Neural progenitor cell (in vitro differentiated cells): ENCODE measurements around the gene GASK1A. TPM values are rescaled to one million over a fixed set of nuclear protein-coding genes. Genes with fewer than 3 reads are reported as not detected.
A peak's percentile ranks its signal among the peaks of the same experiment; 100 is the strongest.

ENCODE experiments used
- DNase-seq: peaks from one replicate; pipeline ENCODE4 v3.0.0-alpha.2; 2016; ENCODE audit warnings: low spot score
- H2AFZ ChIP-seq: fragments of 200-600 bp; sonication (generic); replicated peaks from 2 replicates; pipeline ENCODE4 v1.6.1; 2016; ENCODE audit warnings: antibody characterized with exemption
- H3F3A ChIP-seq: fragments of 200-600 bp; sonication (generic); 2 replicates; pipeline ENCODE4 v1.6.1; 2016; ENCODE audit warnings: antibody characterized with exemption, low read depth
- H3K27ac ChIP-seq: fragments of 200-600 bp; sonication (generic); 2 replicates; pipeline ENCODE4 v1.5.1; 2016; ENCODE audit warnings: mild to moderate bottlenecking
- H3K27me3 ChIP-seq: fragments of 200-600 bp; sonication (generic); 2 replicates; pipeline ENCODE4 v1.6.1; 2016; ENCODE audit warnings: mild to moderate bottlenecking, moderate library complexity
- H3K36me3 ChIP-seq: fragments of 200-600 bp; sonication (generic); 2 replicates; pipeline ENCODE4 v1.5.1; 2016
- H3K4me1 ChIP-seq: fragments of 200-600 bp; sonication (generic); 2 replicates; pipeline ENCODE4 v1.6.1; 2016; ENCODE audit warnings: mixed run types
- H3K4me2 ChIP-seq: fragments of 200-600 bp; sonication (generic); 2 replicates; pipeline ENCODE4 v1.6.1; 2016
- H3K4me3 ChIP-seq: fragments of 200-600 bp; sonication (generic); 2 replicates; pipeline ENCODE4 v1.5.1; 2016
- H3K79me2 ChIP-seq: fragments of 200-600 bp; sonication (generic); 2 replicates; pipeline ENCODE4 v1.6.1; 2016; ENCODE audit warnings: low read depth
- H3K9ac ChIP-seq: fragments of 200-600 bp; sonication (generic); 2 replicates; pipeline ENCODE4 v1.6.1; 2016
- H3K9me3 ChIP-seq: fragments of 200-600 bp; sonication (generic); 2 replicates; pipeline ENCODE4 v1.5.1; 2016; ENCODE audit warnings: low read depth
- H4K20me1 ChIP-seq: fragments of 200-600 bp; sonication (generic); 2 replicates; pipeline ENCODE4 v1.6.1; 2016; ENCODE audit warnings: low read depth
- H3K27ac Mint-ChIP-seq: 3 replicates; pipeline ENCODE4 v1.8.0; 2021; ENCODE audit warnings: mixed read lengths
- H3K27me3 Mint-ChIP-seq: 2 replicates; pipeline ENCODE4 v1.8.0; 2022; ENCODE audit warnings: low read depth, mild to moderate bottlenecking, inconsistent platforms, moderate library complexity, mixed read lengths; ENCODE audit not compliant: insufficient read depth
- H3K36me3 Mint-ChIP-seq: 3 replicates; pipeline ENCODE4 v1.8.0; 2021; ENCODE audit warnings: mixed read lengths
- H3K4me1 Mint-ChIP-seq: 3 replicates; pipeline ENCODE4 v1.8.0; 2021; ENCODE audit warnings: mixed read lengths
- H3K4me3 Mint-ChIP-seq: 3 replicates; pipeline ENCODE4 v1.8.0; 2021; ENCODE audit warnings: mild to moderate bottlenecking, moderate library complexity, mixed read lengths
- H3K9me3 Mint-ChIP-seq: 3 replicates; pipeline ENCODE4 v1.8.0; 2020; ENCODE audit warnings: mixed read lengths
- EZH2 ChIP-seq: fragments of 200-600 bp; sonication (generic); IDR thresholded peaks from 2 replicates; pipeline ENCODE4 v1.6.1; 2017; ENCODE audit warnings: antibody characterized with exemption, mild to moderate bottlenecking, moderate library complexity
- EZH2phosphoT487 ChIP-seq: fragments of 200-600 bp; sonication (generic); IDR thresholded peaks from 2 replicates; pipeline ENCODE4 v1.6.1; 2017; ENCODE audit warnings: antibody characterized with exemption
- total RNA-seq: library from RNA; depleted of rRNA; stranded (reverse); fragments of >200 nt; gene quantifications from 2 replicates; pipeline ENCODE4 v1.2.3, GENCODE V29; 2015; ENCODE audit warnings: low replicate concordance
- TF ChIP-seq, protein P1 (sequence below): fragments of 200-600 bp; sonication (generic); IDR thresholded peaks from 2 replicates; pipeline ENCODE4 v1.5.1; 2017; ENCODE audit warnings: antibody characterized with exemption, mild to moderate bottlenecking

Gene GASK1A
- total RNA-seq, 1 donor from 2014 or later, result 3.9 TPM

DNA sequence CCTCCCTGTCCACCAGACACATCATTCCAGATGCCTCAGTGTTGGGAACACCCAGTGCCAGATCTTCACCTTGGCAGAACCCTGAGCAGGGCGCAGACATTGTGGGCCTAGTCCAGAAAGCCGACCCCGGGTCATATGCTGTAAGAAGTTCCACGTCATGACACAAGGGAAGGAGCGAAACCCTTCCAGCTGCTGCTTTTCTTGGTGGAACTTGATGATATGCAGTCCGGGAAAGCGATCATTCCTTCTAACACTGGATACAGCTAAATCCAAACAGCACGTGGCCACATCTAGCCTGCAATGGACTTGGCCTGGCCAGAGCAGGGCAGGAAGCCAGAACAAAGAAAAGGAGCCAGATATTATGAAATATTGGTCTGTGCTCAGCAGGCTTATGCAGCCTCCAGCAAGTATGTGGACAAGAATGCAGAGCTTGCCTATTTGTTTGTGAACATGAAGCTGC is 22.0 kb downstream of the GASK1A start:
- H3K4me1 ChIP-seq, result no peaks in the 10 kb centered on the region
- TF ChIP-seq, protein P1, sequence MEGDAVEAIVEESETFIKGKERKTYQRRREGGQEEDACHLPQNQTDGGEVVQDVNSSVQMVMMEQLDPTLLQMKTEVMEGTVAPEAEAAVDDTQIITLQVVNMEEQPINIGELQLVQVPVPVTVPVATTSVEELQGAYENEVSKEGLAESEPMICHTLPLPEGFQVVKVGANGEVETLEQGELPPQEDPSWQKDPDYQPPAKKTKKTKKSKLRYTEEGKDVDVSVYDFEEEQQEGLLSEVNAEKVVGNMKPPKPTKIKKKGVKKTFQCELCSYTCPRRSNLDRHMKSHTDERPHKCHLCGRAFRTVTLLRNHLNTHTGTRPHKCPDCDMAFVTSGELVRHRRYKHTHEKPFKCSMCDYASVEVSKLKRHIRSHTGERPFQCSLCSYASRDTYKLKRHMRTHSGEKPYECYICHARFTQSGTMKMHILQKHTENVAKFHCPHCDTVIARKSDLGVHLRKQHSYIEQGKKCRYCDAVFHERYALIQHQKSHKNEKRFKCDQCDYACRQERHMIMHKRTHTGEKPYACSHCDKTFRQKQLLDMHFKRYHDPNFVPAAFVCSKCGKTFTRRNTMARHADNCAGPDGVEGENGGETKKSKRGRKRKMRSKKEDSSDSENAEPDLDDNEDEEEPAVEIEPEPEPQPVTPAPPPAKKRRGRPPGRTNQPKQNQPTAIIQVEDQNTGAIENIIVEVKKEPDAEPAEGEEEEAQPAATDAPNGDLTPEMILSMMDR, result no peak
- TF ChIP-seq EZH2 (no peak), EZH2phosphoT487 (no peak)
- H3K27ac ChIP-seq, result no peak overlapping the region
- H3K4me3 ChIP-seq, result no peak overlapping the region
- Mint-ChIP-seq H3K27me3 (peaks cover 2% of the 10 kb centered on the region), H3K9me3 (no peaks in the 10 kb centered on the region), H3K4me1 (peaks cover 4% of the 10 kb centered on the region), H3K36me3 (no peaks in the 10 kb centered on the region), H3K4me3 (no peak overlapping the region), H3K27ac (peak overlapping the region; percentile 37)
- H3K4me2 ChIP-seq, result no peak overlapping the region
- H3F3A ChIP-seq, result no peaks in the 10 kb centered on the region
- no peak overlapping the region for H3K9ac ChIP-seq
- H3K36me3 ChIP-seq, result no peaks in the 10 kb centered on the region
- no peaks in the 10 kb centered on the region for H3K9me3 ChIP-seq
- H3K27me3 ChIP-seq, result no peaks in the 10 kb centered on the region
- no peak for DNase-seq
- H3K79me2 ChIP-seq, result no peaks in the 10 kb centered on the region
- H4K20me1 ChIP-seq, result no peaks in the 10 kb centered on the region
- no peak overlapping the region for H2AFZ ChIP-seq

DNA sequence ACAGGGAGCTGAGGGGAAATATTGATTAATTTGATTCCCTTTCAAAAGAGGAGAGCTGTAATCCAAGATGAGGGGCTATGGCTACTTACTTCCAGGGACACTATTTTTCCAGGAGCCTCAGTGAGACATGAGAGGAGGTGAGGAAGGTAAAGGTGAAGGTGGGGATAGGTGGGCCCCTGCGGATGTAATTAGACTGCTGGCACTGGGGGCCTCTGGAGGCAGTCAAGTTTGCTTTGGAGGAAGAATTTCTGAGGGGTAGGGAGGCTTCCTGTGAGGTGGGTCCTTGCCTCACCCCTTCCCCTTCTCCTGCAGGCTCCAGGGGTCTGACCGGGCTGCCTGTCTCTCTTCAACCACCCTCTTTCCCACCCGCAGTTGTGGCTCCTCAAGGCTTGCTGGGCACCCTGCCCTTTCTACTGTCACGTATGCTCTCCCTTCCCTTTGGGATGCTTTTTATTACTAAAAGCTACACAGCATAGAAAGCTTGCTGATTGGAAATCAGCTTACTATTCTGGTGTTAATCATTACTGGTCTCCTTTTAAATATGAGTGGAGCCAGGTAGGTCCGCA is 22.5 kb downstream of the GASK1A start:
- no peak for DNase-seq
- Mint-ChIP-seq H3K9me3 (no peaks in the 10 kb centered on the region), H3K4me3 (no peak overlapping the region), H3K27ac (peak overlapping the region; percentile 37), H3K4me1 (peaks cover 4% of the 10 kb centered on the region), H3K36me3 (no peaks in the 10 kb centered on the region), H3K27me3 (peaks cover 2% of the 10 kb centered on the region)
- Histone ChIP-seq H3K27me3 (no peaks in the 10 kb centered on the region), H3K4me3 (no peak overlapping the region), H3K4me2 (no peak overlapping the region), H3K27ac (no peak overlapping the region), H3K79me2 (no peaks in the 10 kb centered on the region), H3K4me1 (no peaks in the 10 kb centered on the region), H2AFZ (no peak overlapping the region), H3K9ac (no peak overlapping the region), H3F3A (no peaks in the 10 kb centered on the region), H4K20me1 (no peaks in the 10 kb centered on the region), H3K36me3 (no peaks in the 10 kb centered on the region), H3K9me3 (no peaks in the 10 kb centered on the region)
- no peak for TF ChIP-seq EZH2phosphoT487
- TF ChIP-seq, protein P1, result no peak
- TF ChIP-seq EZH2, result no peak

DNA sequence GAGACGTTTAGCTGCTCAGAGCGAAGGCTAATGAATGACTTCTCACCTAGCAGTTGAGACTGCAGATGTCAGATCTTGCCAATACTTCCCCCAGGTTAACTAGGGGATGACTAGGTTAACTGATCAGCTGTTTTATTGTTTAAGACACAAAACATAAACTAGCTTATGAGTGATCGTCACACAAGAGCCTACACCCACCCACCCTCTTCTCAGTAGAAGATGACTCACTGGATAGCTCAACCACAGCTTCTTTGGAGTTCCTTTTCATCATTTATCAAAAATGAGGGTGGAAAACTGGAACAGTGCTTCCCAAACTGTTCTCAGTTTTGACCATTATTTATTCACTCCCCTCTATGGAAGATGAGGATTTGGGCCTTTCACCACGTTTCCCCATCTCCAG is 25.2 kb downstream of the GASK1A start:
- Histone ChIP-seq H3K4me1 (no peaks in the 10 kb centered on the region), H3K79me2 (no peaks in the 10 kb centered on the region), H3K27me3 (no peaks in the 10 kb centered on the region), H2AFZ (no peak overlapping the region), H3K27ac (no peak overlapping the region), H3K9me3 (no peaks in the 10 kb centered on the region), H3K4me3 (no peak overlapping the region), H3K36me3 (no peaks in the 10 kb centered on the region), H3K4me2 (no peak overlapping the region), H3K9ac (no peak overlapping the region), H3F3A (no peaks in the 10 kb centered on the region), H4K20me1 (no peaks in the 10 kb centered on the region)
- H3K36me3 Mint-ChIP-seq, result no peaks in the 10 kb centered on the region
- TF ChIP-seq, protein P1, result no peak
- no peak for TF ChIP-seq EZH2phosphoT487
- TF ChIP-seq EZH2, result no peak
- H3K9me3 Mint-ChIP-seq, result no peaks in the 10 kb centered on the region
- DNase-seq, result no peak
- no peaks in the 10 kb centered on the region for H3K27me3 Mint-ChIP-seq
- peaks cover 4% of the 10 kb centered on the region for H3K4me1 Mint-ChIP-seq
- H3K4me3 Mint-ChIP-seq, result no peak overlapping the region
- no peak overlapping the region for H3K27ac Mint-ChIP-seq
